Suppressor macrophage treated with lipopolysaccharide for 4 hours (primary cell): ENCODE measurements around the gene RPL6.

Source experiments
- DNase-seq: peaks from one replicate; pipeline ENCODE4 v3.0.0-alpha.2; 2020

RPL6 gene

DNA sequence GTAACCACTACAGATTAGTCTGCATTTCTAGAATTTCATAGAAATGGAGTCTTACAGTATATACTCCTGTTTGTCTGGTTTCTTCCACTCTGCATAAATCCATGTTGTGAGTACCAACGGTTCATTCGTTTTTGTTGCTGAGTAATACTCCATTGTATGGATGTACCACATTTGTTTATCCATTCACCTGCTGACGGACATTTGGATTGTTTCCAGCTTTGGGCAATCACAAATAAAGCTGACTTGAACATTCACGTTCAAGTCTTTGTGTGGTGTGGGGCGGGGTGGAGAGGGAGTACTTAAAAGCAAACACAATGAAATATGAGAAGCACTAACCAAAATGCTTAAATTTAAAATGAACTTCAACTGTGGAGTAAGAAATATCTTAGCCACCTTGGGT is 34.3 kb downstream of the RPL6 start:
- DNase-seq: no peak

DNA sequence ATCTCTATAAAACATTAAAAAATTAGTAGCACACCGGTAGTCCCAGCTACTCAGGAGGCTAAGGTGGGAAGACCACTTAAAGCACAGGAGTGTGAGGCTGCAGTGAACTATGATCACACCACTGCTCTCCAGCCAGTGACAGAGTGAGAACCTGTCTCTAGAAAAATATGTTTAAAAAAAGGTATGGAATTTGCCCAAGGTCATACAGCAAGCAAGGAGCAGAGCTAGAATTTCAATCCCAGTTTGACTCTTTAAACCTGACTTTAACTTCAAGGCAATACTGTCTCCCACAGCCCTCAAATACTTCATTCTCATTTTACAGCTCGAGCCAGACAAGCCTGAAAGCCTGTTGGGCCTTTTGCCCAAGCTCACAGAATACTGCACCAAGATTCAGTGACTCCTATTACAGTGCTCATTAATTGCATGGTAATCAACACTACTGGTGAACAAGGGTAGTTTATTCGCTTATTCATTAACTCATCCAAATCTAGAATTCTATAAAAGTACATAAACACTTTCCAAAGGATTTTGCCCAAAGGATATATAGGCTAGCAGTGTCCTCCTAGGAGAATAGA is 35.2 kb downstream of the RPL6 start:
- no peak for DNase-seq

GRCh38 chr12:112370868-112371510 is 38.4 kb downstream of the RPL6 start:
- no peak for DNase-seq

GRCh38 chr12:112370199-112370598 is 39.2 kb downstream of the RPL6 start:
- DNase-seq: no peak

GRCh38 chr12:112368856-112369255 is 40.5 kb downstream of the RPL6 start:
- DNase-seq: no peak

DNA sequence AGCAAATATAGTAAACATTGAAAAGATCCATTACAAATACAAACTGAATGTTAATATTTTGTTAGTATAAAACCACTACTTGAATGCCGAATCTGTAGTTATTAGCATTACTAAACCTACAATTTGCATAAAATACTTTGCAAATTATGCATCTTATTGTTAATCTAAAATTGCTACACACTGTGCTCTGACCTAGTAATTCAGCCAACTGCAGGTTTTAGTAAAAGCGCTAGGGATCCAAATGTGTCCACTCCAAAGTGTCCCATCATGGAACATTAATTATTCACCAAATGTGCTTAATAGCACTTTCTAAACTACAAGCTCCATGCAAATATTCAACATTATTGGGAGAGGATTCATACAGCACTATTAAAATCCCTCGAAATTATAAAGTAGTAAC is 41.4 kb downstream of the RPL6 start:
- DNase-seq: no peak

DNA sequence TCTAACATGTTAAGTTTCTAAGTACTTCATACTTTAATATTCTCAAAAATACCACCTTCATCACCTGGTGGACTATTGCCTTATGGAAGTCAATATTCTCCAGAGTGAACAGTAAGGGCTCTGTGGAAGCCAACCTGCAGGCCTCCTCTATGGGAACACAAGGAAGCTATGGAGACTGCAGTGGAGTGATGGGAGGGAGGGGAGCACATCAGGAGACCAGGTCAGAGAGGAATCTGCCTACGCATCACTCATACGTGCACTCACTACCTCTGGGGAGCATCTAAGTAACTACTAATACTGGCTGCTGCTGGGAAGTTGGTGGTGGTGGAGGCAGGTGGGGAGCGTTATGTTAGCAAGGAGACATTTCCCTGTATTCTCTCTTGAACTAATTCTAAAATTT is 47.1 kb downstream of the RPL6 start:
- no peak for DNase-seq

DNA sequence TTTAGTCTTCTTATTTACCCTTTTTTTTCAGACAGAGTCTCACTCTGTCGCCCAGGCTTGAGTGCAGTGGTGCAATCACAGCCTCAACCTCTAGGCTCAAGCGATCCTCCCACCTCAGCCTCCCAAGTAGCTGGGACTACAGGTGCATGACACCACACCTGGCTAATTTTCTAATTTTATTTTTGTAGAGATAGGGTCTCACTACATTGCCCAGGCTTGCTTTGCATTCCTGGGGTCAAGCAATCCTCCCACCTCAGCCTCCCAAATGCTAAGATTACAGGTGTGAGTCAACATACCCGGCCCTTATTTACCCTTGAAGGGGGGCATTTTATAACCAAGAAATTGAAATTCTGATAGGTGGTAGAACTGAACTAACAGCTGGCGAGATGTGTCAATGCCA is 48.1 kb downstream of the RPL6 start:
- DNase-seq: no peak

GRCh38 chr12:112359290-112359689 is 50.1 kb downstream of the RPL6 start:
- no peak for DNase-seq

- DNase-seq: no peak
These were observed 52.2 kb downstream of the RPL6 start for GRCh38 chr12:112357214-112357613.
